Anterior cingulate cortex (tissue), 58 donors: ENCODE data around the gene DLG2.
A peak's percentile ranks its signal among the peaks of the same experiment; 100 is the strongest.
"Not testable (repeated sequence)": the region's sequence is repeated elsewhere in the genome, so short reads cannot be mapped to it uniquely, and the experiment has no call there.

Experiments used
- DNase-seq, 58 donors: peaks; one replicate each; lab custom pipeline; 2025; lab: John Stamatoyannopoulos, UW

The DLG2 gene

DNA sequence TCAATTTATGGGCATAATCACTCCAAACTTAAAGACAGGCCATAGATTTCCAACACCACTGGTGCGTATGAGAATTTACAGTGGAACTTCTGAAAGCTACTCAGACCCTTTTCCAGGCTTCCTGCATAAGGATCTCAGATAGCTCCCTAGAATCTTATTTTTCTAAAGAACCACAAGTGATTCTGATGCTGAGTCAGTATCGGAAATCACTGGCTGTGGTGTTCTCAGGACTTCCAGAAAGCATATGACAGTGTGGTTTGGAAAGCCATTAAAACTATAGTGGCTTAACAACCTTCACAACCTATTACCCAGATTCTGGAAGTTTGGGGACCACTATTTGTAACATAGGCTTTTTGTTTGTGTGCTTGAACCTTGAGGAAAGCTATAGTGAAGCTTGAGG, 756.0 kb downstream of the DLG2 start:
- no peak for DNase-seq

DNA sequence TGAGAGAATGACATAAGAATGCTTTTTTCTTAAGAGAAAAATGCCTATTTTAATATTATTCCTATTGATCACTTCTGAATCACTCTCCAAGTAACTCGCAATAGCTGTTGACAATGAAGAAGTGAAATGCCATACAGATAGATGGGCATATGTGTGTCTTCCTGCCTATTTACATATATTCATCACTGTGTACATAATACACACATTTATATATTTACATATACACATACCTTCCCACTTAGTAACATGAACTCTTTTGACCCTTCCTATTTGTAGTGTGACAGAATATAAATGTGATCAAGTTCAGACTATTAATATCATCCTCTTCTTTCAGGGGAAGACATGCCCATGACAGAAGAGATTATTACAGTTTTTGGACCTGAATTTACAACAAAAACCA, 756.7 kb downstream of the DLG2 start:
- DNase-seq = no peak

DNA sequence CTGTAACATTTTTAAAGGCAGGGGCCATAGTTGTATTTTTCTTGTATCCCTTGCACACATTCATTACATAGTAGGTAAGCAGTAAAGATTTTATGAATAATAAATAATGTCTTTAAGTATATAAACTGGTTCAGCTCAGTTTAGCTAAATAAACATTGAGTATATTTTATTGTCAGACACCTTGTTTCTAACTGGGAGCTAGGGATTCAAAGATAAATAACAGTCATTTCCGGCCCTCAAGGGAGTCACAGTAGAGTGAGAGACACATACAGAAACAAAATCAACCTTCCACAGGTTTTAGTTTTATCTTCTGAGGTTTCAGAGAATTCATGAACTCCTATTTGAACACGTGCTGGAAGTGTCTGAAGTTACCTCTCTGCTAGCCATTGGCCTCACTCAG, 760.2 kb downstream of the DLG2 start:
- DNase-seq = no peak

DNA sequence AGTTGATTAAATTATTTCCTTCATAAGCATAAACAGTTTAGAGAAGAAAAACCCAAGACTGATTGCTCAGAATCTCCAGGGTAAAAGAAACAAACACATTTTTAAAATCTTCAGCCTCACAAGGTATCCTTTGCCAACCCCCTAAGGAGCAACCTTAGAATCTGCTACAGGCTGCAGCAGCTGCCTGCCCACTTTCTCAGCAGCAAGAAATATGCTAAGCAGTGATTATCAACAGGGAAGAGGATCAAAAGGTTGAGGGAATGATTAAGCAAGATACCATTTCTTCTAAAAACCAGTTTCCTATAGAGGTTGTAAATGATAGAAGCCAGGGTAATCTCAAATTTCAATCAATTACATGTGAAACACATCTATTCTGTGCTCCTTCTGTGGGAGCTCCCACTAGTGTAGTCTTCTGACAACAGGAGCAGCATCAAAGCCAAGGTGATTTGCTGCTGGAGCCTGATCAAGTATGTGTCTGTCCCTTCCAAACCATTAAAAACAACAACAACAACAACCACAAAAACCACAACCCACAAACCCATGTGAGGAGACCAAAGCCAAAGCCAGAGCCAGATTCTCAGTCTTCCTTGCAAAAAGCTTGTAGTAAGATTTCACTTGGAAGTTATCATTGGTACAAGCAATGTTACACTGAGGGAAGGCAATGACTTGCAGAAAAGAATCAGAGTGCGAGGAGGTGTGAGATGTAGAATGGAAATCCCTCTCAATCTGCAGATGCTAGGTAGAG, 761.2 kb downstream of the DLG2 start:
- DNase-seq = peak in 3 of 58 donors; percentile 2 to 11 (median 5)

DNA sequence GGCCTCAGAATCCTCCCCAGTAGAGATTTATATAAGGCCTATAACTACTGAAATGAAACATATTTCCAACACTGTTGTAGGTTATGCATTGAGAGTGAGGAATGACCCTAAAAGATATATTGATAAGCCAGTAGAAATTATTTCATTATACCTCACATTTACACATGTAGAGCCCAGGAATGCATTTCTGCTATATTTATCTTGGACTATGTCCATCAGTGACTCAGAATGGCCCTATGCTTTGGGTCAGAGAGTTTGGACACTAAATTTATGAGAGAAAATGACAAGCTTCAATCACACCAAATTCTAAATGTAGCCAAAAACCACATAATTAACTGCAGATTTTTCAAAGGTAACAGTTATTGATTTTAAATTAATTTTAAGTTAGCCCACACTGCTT, 761.9 kb downstream of the DLG2 start:
- no peak for DNase-seq

DNA sequence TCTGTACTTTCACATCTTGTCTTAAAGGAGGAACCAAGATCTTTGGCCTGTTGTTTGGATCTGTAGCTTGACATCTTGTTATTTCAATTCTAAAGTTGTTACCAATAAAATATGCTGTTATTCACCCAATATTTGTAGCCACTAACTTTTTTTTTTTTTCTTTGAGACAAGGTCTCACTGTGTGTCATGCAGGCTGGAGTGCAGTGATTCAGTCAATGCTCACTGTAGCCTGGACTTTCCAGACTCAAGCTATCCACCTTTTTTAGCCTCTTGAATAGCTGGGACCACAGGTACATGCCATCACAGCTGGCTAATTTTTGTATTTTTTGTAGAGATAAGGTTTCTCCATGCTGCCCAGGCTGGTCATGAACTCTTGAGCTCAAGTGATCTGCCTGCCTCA, 769.4 kb downstream of the DLG2 start:
- no peak for DNase-seq

DNA sequence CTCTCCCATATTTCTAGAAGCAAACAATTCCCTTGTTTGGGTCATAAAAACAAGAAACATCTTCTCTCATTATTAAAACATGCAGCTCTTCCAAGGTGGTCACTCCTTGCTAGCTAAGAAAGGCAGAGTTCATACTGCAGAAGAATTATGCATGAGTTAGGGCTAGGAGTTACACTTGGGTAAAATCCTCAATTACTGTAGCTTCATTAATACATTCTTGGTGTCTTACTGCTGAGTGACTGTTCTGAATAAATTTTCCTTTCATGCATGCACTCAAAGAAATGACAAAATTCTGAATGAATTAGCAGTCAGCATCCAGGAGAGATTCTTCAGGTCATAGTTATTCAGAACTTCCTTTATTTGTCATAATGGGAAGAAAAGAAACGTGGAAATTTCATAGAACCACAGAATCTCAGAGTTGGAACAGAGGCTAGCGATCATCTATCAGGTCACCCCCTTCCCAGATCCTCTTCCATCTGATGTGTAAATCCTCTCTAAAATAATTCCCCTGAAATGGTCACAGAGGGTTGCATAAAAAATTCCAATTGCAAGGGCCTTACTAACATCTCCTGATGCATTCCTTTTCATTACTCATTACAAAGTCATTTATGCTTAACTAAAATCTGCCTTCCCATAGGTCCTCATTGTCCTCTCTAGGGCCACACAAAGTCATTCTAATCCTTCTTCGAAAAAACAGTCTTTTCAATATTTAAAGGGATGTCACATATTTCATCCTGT, 771.5 kb downstream of the DLG2 start:
- no peak for DNase-seq

DNA sequence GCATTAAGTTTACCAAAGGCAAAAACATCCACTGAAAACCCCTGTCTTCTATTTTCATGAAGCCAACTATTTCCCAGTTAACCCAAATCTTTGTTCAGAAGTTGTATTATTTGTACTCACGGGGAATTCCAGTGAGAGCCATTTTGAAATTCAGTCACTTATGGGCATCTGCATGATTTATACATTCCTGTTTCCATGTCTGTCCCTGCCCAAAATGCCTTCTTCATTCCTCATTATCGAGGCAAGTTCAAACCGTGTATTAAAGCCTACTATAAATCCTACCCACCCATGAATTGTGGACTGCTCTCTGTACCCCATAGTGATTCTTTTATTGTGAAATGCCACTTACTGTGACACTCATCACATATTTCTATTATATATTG, 772.7 kb downstream of the DLG2 start:
- no peak for DNase-seq

DNA sequence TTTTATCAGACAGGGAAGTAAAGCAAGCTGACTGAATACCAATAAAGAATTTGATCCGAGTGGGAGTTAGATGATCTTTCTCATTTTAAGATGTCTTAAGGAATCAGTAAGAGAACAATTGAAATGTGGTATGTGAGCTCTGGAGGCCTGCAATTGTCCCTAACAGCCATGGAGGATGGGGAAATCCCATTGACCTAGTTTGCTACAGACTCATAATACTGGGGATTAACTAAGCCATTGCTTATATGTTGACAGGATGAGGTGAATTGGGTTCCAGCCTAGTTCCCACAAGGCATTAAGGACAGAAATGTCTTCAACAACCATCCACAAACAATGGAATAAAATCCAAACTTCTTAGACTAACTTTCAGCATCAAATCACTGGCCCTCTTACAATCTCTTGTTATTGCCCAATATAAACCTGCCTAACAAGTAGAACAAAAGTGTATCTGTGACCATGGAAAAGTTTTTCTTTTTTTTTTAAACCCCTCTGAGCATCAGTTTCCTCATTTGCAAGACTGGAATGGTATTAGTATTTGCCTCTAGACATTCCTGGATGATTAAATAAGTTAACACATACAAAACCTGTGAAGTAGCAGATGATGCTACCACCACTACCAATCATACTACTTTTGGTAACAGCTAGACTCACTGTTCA, 773.2 kb downstream of the DLG2 start:
- no peak for DNase-seq

DNA sequence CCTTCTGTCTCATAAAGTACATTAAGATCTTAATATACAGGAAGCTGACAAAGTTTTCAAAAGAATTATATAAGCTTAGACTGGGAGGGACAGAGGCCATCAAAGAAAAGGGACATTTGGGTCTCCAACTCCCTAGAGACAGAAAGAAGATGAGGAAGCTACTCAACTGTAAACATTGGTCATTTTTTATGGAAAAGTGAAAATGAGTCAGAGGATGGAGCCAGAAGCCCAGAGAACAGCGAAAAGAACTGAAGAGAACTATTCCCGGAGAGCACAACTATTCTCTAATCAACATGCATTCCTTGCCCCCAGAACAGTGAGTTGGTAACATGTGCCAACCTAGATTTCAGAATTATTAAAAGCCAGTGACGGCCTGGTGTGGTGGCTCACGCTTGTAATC, 779.3 kb downstream of the DLG2 start:
- DNase-seq = no peak

DNA sequence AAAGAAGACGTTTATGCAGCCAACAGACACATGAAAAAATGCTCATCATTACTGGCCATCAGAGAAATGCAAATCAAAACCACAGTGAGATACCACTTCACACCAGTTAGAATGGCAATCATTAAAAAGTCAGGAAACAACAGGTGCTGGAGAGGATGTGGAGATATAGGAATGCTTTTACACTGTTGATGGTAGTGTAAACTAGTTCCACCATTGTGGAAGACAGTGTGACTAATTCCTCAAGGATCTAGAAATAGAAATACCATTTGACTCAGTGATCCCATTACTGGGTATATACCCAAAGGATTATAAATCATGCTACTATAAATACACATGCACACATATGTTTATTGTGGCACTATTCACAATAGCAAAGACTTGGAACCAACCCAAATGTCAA, 786.9 kb downstream of the DLG2 start:
- not testable (repeated sequence) for DNase-seq

DNA sequence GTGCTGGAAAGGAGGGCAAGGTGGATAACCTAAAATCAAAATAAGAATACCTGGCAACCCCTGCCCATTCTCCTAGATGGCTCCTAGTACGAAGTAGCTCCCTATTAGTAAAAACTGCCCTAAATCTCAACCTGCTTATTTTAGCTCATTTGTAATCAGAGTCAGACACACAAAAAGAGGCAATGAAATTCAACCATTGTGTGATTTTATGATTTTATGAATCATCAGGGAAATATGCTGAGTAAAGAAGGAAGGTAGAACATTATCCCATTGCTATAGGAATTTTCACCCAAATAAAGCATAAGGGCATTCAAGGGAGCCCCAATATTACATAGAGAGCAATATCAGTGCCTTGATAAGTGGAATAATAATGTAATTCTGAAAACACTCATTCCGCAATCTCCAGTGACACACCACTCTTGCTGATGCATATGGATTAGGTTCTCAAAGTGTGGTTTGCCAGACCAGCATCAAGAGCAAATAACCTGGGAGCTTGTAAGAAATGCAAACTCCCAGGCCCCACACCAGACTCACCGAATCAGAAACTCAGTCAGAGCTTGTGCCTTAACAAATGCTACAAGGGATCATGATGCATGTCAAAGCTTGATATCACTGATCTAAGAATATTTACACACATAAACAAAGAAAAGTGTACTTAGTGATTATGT, 789.6 kb downstream of the DLG2 start:
- no peak for DNase-seq

DNA sequence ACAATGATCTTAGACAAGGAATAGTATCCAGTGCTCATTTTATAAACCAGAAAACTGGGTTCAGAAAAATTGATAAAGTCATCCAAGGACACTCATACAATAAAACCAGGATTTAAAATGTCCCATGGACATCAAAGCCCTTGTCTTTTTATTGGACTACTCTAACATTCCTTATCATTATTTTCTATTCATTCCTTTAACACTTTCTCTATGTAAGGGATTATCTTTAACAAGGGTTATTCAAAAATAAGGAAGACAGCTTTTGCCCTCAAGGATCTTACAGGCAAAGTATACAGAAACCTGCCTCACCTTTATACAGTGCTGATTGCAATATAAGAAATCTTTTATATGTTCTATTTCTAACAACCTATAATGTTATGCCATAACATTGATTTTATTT, 790.8 kb downstream of the DLG2 start:
- no peak for DNase-seq

DNA sequence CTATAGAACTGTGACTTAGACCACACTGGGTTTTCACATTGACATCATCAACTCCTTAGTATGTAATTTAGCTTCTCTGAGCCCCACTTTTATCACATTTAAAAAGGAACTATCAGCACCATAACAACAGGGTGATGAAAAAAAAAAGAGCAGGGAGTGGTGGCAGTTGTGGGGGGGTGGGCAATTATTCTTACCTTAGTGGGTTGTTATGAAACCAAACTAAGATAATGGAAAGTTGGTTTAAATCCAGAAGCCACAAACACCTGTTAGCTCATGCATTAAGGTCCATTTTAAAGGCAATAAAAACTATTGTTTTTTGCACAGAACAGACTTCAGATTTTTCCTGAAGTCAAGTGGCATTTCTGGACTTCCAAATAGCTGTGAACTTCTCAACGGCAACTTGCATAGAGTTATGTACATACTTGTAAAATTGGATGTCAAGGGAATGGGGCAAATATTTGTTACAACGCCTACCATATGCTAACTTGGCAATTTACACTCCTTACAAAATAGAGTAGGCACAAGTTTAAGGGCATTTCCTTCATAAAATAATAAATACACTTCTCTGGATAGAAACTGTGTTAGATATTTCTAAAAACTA, 793.6 kb downstream of the DLG2 start:
- DNase-seq = no peak

DNA sequence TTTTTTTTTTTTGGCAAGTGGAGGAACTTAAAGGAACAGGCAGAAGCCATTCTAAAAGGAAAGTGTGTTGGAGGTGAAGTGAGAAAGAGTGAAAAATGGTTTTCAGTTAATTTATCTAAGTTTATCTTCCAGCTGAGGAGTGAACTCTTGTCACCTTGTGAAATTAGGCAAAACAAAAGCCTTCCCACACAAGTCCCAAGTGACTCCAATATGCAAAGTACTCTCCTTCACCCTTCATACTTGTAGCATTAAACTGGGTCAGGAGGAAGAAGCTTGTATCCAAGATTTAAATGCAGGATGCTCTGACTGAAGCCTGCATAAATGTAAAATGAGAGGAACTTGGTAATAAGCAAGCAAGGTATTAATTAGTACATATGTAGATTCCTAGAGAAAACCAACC, 796.8 kb downstream of the DLG2 start:
- no peak for DNase-seq

DNA sequence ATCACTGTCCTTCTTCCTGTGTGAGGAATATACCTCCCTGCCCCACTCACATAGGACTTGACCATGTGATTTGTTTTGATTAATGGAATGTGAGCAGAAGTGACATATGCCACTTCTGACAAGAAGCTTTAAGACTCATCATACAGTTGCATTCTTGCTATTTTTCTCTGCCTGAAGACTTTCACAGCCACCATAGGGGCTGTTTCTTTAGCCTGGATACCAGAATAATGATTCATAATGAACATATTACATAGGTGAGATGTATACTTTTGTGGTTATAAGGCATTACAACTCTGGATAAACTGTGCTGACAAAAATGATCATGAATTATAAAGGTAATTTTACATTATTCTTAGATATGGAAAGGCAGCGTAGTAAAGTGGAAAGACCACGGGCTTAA, 798.0 kb downstream of the DLG2 start:
- DNase-seq = no peak

DNA sequence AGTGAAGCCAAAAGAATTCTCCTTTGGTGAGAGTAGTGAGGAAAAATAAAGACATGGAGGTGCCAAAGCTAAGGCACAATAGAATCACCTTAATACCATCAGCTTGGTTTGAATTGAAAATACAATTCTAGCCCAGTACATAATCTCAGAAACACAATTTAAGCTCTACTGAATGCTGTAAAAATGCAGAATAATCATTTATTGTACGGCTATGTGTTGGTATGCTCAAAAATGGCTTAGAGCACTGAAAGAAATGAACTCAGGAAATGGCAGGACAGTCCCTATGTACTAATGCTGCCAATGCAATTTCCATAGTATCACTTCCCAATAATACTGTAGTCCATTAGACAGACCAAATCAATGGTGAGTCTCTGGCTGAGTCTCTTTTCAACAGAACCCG, 798.5 kb downstream of the DLG2 start:
- no peak for DNase-seq

DNA sequence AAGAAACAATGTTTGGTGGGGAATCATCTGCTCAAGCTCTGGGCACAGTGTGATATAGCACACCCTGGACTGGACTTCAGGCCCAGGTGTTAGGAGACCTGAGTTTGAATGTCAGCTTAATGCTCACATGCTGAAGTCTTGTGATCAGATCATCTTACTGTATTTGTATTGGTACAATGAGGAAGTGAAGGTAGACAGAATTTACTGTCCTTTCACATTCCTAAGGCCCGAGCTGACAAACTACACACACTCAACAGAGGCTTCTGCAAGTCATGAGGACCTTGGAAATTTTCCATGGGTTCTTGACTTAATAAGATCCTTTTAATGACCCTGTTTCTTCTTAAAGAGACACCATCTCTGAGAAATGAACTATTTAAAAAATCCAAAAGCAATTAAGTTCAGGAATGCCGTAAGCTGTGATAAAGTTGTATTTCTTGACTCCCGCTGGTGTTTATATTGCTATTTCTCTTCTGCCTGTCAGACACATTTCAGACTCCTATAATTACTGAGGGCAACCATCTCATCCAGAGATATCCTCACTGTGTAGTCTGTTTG, 802.0 kb downstream of the DLG2 start:
- DNase-seq = no peak

DNA sequence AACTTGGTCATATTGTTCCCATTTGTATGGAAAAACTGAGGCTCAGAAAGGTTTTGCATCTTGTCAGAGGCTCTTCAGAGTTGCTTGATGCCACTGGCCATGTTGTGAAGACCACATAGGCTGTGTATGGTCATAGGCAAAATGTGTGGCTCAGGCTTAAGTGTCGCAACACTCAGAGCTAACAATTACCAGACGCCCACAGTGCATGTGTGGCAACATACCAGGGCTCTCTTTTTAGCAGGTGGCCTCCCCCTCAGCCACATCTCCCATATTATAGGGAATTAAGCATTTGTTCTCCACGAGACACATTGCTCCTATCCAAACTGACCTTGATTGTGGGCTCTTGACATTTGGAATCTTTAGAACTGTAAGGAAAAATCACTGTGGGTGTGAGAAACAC, 802.5 kb downstream of the DLG2 start:
- peak in 1 of 58 donors; percentile 0 for DNase-seq

DNA sequence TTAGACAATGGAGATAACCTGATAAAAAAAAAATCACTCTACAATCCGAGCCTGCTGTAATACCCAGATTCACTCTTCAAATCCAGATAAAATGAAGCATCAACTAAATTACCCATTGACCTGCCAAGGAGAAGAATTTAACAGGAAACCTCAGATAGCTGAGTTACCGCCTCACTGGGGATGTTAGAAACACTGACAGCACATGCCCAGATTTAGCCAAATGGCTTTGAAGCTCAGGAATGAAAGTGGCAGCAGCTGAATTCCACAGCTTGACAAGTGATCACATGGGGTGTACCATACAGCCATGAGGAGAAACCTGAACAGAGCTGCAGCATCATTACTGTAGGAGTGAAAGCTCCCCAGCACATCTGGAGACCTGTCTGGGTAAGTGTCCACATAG, 807.6 kb downstream of the DLG2 start:
- DNase-seq = peak in 1 of 58 donors; percentile 0

DNA sequence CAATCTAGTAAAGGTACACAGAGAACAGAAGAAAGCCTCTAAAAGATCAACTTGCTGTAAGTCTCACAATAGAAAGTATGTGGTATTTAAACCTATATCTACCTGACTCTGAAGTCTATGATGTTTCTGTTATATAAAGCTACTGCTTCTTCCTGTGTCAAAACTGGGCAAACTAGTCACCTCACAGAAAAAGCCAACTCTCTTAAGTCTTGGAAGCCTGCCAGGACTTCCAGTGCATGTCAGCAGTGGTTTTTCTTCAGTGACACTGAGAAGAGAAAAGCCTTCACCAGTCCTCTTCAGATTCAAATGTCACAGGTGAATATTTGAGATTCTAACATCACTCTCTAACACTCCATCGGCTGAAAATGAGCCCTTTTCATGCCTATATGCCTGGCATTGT, 808.0 kb downstream of the DLG2 start:
- no peak for DNase-seq
